SK-N-SH (cell line): ENCODE results near the gene SOX10. TPM values are rescaled to one million over a fixed set of nuclear protein-coding genes. Genes with fewer than 3 reads are reported as not detected.
A peak's percentile ranks its signal among the peaks of the same experiment; 100 is the strongest.

Experiments
- CTCF ChIA-PET: fragments of 300-600, 350-600 bp; formaldehyde crosslinking; extraction: SDS; loops from one replicate; lab custom pipeline; 2021; lab: Yijun Ruan, JAX
- POLR2A ChIA-PET: fragments of 350-600 bp; sonication (Branson Sonifier 250); formaldehyde crosslinking; extraction: SDS; loops from one replicate; lab custom pipeline; 2020; ENCODE audit warnings: antibody characterized with exemption, inconsistent platforms; lab: Yijun Ruan, JAX
- DNase-seq: peaks from one replicate; pipeline ENCODE4 v3.0.0; 2012
- H2AFZ ChIP-seq: fragments of 200-600 bp; sonication (generic); 2 replicates; pipeline ENCODE4 v1.8.1; 2016; ENCODE audit warnings: antibody characterized with exemption, mild to moderate bottlenecking, low read depth
- H3F3A ChIP-seq: fragments of 200-600 bp; sonication (generic); replicated peaks from 2 replicates; pipeline ENCODE3; 2016; ENCODE audit warnings: antibody characterized with exemption, mild to moderate bottlenecking; ENCODE audit not compliant: insufficient read depth
- H3K27ac ChIP-seq, 2 experiments: fragments of 200-500 bp in 1 of 2; fragments of 200-600 bp in 1 of 2; sonication (Bioruptor generic) in 1 of 2; sonication (generic), shearing (Covaris generic) in 1 of 2; 2 replicates each; pipeline versions ENCODE4 v1.5.1 to v1.6.1; 2014 to 2016; ENCODE audit warnings: low read depth in 2 of 2, inconsistent platforms in 1 of 2, low read length in 1 of 2, mild to moderate bottlenecking in 1 of 2, mixed read lengths in 1 of 2
- H3K27me3 ChIP-seq: fragments of 200-600 bp; sonication (generic), shearing (Covaris generic); 2 replicates; pipeline ENCODE4 v1.6.1; 2016; ENCODE audit warnings: mixed run types; ENCODE audit not compliant: insufficient read depth
- H3K36me3 ChIP-seq, 2 experiments: fragments of 200-500 bp in 1 of 2; fragments of 200-600 bp in 1 of 2; sonication (Bioruptor generic) in 1 of 2; sonication (generic) in 1 of 2; replicated peaks in 1 of 2; 2 replicates each; pipeline versions ENCODE3 to v1.5.1; 2014 to 2016; ENCODE audit warnings: low read length in 1 of 2, mild to moderate bottlenecking in 1 of 2; ENCODE audit not compliant: insufficient read depth in 2 of 2, control insufficient read depth in 1 of 2
- H3K4me1 ChIP-seq, 2 experiments: fragments of 200-500 bp in 1 of 2; fragments of 200-600 bp in 1 of 2; sonication (Bioruptor generic) in 1 of 2; sonication (generic), shearing (Covaris generic) in 1 of 2; 2 replicates each; pipeline versions ENCODE4 v1.5.1 to v1.6.1; 2014 to 2016; ENCODE audit warnings: low read depth in 1 of 2, low read length in 1 of 2, mixed run types in 1 of 2; ENCODE audit not compliant: insufficient read depth in 2 of 2, control insufficient read depth in 1 of 2
- H3K4me2 ChIP-seq: fragments of 200-600 bp; sonication (generic), shearing (Covaris generic); 2 replicates; pipeline ENCODE4 v1.6.1; 2017; ENCODE audit warnings: mixed run types
- H3K4me3 ChIP-seq, 2 experiments: fragments of 200-500 bp in 1 of 2; fragments of 200-600 bp in 1 of 2; sonication (Bioruptor generic) in 1 of 2; sonication (generic), shearing (Covaris generic) in 1 of 2; 2 replicates each; pipeline versions ENCODE4 v1.5.1 to v1.8.1; 2014 to 2016; ENCODE audit warnings: low read depth in 2 of 2, inconsistent platforms in 1 of 2, low read length in 1 of 2, mild to moderate bottlenecking in 1 of 2, mixed read lengths in 1 of 2, moderate library complexity in 1 of 2
- H3K79me2 ChIP-seq: fragments of 200-600 bp; sonication (generic); 2 replicates; pipeline ENCODE4 v1.8.1; 2017; ENCODE audit warnings: mild to moderate bottlenecking; ENCODE audit not compliant: insufficient read depth
- H3K9ac ChIP-seq: fragments of 200-600 bp; sonication (generic); 2 replicates; pipeline ENCODE4 v1.6.1; 2017; ENCODE audit warnings: mixed run types
- H3K9me2 ChIP-seq: fragments of 200-600 bp; sonication (generic); 2 replicates; pipeline ENCODE4 v1.6.1; 2017; ENCODE audit warnings: mixed run types
- H3K9me3 ChIP-seq: fragments of 200-600 bp; sonication (generic); 2 replicates; pipeline ENCODE4 v1.6.1; 2017; ENCODE audit warnings: mixed run types, mild to moderate bottlenecking, moderate library complexity
- H4K20me1 ChIP-seq: fragments of 200-600 bp; sonication (generic); 2 replicates; pipeline ENCODE4 v1.6.1; 2017; ENCODE audit warnings: mild to moderate bottlenecking, mixed run types; ENCODE audit not compliant: insufficient read depth
- CHD2 ChIP-seq: fragments of 150-350 bp; IDR thresholded peaks from 2 replicates; pipeline ENCODE4 v1.6.1; 2018; ENCODE audit warnings: low read length; ENCODE audit not compliant: partially characterized antibody
- EP300 ChIP-seq, 2 experiments: IDR thresholded peaks; 2 replicates each; pipeline versions ENCODE4 v1.4.0 to v1.6.1; 2012; ENCODE audit warnings: borderline replicate concordance in 1 of 2, low read depth in 1 of 2, low read length in 1 of 2
- EZH2phosphoT487 ChIP-seq: fragments of 200-600 bp; sonication (generic); IDR thresholded peaks from 2 replicates; pipeline ENCODE4 v1.6.1; 2017; ENCODE audit warnings: low read depth, mixed run types, mild to moderate bottlenecking, antibody characterized with exemption, moderate library complexity, borderline replicate concordance
- FOXM1 ChIP-seq: IDR thresholded peaks from 2 replicates; pipeline ENCODE4 v1.4.0; 2012; ENCODE audit warnings: low read depth, mild to moderate bottlenecking
- MXI1 ChIP-seq: IDR thresholded peaks from 2 replicates; pipeline ENCODE4 v1.6.1; 2012; ENCODE audit warnings: mild to moderate bottlenecking, low read depth, low read length, improper control_type of control experiment
- NRF1 ChIP-seq: IDR thresholded peaks from 2 replicates; pipeline ENCODE4 v1.6.1; 2012; ENCODE audit warnings: low read depth, mild to moderate bottlenecking, low read length
- RCOR1 ChIP-seq: fragments of 150-350 bp; IDR thresholded peaks from 2 replicates; pipeline ENCODE4 v1.6.1; 2017; ENCODE audit warnings: antibody characterized with exemption, low read length
- RXRA ChIP-seq: IDR thresholded peaks from 2 replicates; pipeline ENCODE4 v1.4.0; 2012; ENCODE audit warnings: low read depth, mild to moderate bottlenecking, borderline replicate concordance
- TCF12 ChIP-seq: IDR thresholded peaks from 2 replicates; pipeline ENCODE4 v1.4.0; 2012
- TEAD4 ChIP-seq: IDR thresholded peaks from 2 replicates; pipeline ENCODE4 v1.4.0; 2012; ENCODE audit warnings: mild to moderate bottlenecking, borderline replicate concordance; ENCODE audit not compliant: insufficient read depth
- USF1 ChIP-seq: IDR thresholded peaks from 2 replicates; pipeline ENCODE4 v1.4.0; 2012; ENCODE audit warnings: low read depth, borderline replicate concordance
- YY1 ChIP-seq: IDR thresholded peaks from 2 replicates; pipeline ENCODE4 v1.4.0; 2012; ENCODE audit warnings: low read depth, mild to moderate bottlenecking
- ZBTB33 ChIP-seq: IDR thresholded peaks from 2 replicates; pipeline ENCODE4 v1.4.0; 2012; ENCODE audit warnings: low read depth, borderline replicate concordance
- WGBS: methylation state at CpG from one replicate; pipeline ENCODE4 v1.1.6; 2017; ENCODE audit warnings: low lambda C conversion rate; 5-methylcytosine and 5-hydroxymethylcytosine counted together
- polyA plus RNA-seq, 3 experiments: library from polyadenylated mRNA; depleted of rRNA; stranded (reverse); fragments of >200 nt; gene quantifications; 2 replicates each; pipeline ENCODE4 v1.2.3, GENCODE V29; 2012

Gene SOX10
- polyA plus RNA-seq, 1 of the 3 experiments (the other 2 are of a cell fraction): not detected

GRCh38 chr22:37926771-37927636 is 57.4 kb downstream of the SOX10 start:
- H4K20me1 ChIP-seq: peaks cover 8% of the 10 kb centered on the region; the same call in 1 of the 2 replicates
- CTCF ChIA-PET: interaction anchor here (1.0 to 1.2 kb wide), 2 partner anchors 39 to 110 kb away, joined by 3 to 4 read pairs; no protein-coding TSS in a partner anchor
- 97% methylated on average over 26 of the region's 32 CpGs for WGBS

GRCh38 chr22:37926358-37926757 is 58.0 kb downstream of the SOX10 start:
- H4K20me1 ChIP-seq: peaks cover 8% of the 10 kb centered on the region; the same call in 1 of the 2 replicates
- CTCF ChIA-PET: interaction anchor here (1.0 kb wide), 1 partner anchor 109 kb away, joined by 4 read pairs; no protein-coding TSS in a partner anchor
- no peak overlapping the region for H2AFZ ChIP-seq
- H3K9me3 ChIP-seq: no peaks in the 10 kb centered on the region
- H3K4me3 ChIP-seq: no peak overlapping the region
- H3K9ac ChIP-seq: no peak overlapping the region
- WGBS: 96% methylated on average over 7 of the region's 7 CpGs
- TF ChIP-seq RCOR1 (no peak), NRF1 (no peak), EZH2phosphoT487 (no peak), ZBTB33 (no peak), TCF12 (no peak), MXI1 (no peak), RXRA (no peak), TEAD4 (no peak), USF1 (no peak), CHD2 (no peak), YY1 (no peak)
- peak; percentile 16 for DNase-seq
- POLR2A ChIA-PET: no interaction called here
- no peaks in the 10 kb centered on the region for H3K9me2 ChIP-seq
- H3K79me2 ChIP-seq: no peaks in the 10 kb centered on the region; the same call in 1 of the 2 replicates
- H3K36me3 ChIP-seq: peaks cover 19 to 34% of the 10 kb centered on the region in 2 experiments
- H3K27ac ChIP-seq: no peak overlapping the region
- peaks cover 4% of the 10 kb centered on the region for H3F3A ChIP-seq
- no peak overlapping the region for H3K4me2 ChIP-seq
- no peaks in the 10 kb centered on the region for H3K4me1 ChIP-seq
- H3K27me3 ChIP-seq: no peaks in the 10 kb centered on the region

More at GRCh38 chr22:37926771-37927636, 57.4 kb downstream of the SOX10 start:
- H3K9ac ChIP-seq: no peak overlapping the region
- TF ChIP-seq RXRA: no peak
- TF ChIP-seq YY1: no peak
- no peak for TF ChIP-seq EP300 (IDR thresholded peaks at IDR 0.05; ENCODE audit: borderline replicate concordance in 1 of 2, low read depth in 1 of 2, low read length in 1 of 2)
- no peak for TF ChIP-seq FOXM1
- no peak overlapping the region for H3K4me3 ChIP-seq
- no peak overlapping the region for H3K4me2 ChIP-seq
- POLR2A ChIA-PET: no interaction called here
- H2AFZ ChIP-seq: no peak overlapping the region
- H3K27ac ChIP-seq: no peak overlapping the region
- peaks cover 5% of the 10 kb centered on the region for H3F3A ChIP-seq
- H3K4me1 ChIP-seq: no peaks in the 10 kb centered on the region
- no peaks in the 10 kb centered on the region for H3K9me3 ChIP-seq
- peak; percentile 15 for DNase-seq
- H3K36me3 ChIP-seq: peaks cover 19 to 40% of the 10 kb centered on the region in 2 experiments
- no peaks in the 10 kb centered on the region; the same call in 1 of the 2 replicates for H3K79me2 ChIP-seq
- no peaks in the 10 kb centered on the region for H3K27me3 ChIP-seq
- H3K9me2 ChIP-seq: no peaks in the 10 kb centered on the region
